GM12865 (cell line): ENCODE results near the gene CYB5A.

Source experiments
- DNase-seq: peaks from one replicate; pipeline ENCODE4 v3.0.0; 2010; ENCODE audit warnings: low read depth
- H3K4me3 ChIP-seq: 2 replicates; pipeline ENCODE4 v1.5.1; 2011; ENCODE audit warnings: mild to moderate bottlenecking, low read depth, low read length, control low read depth
- CTCF ChIP-seq: IDR thresholded peaks from 2 replicates; pipeline ENCODE4 v1.5.1; 2011; ENCODE audit warnings: low read length, control low read depth, low read depth, inconsistent platforms; ENCODE audit not compliant: insufficient read depth; ENCODE audit errors: missing control alignments

Gene CYB5A

GRCh38 chr18:74314759-74315463 is 23.1 kb upstream of the CYB5A start:
- TF ChIP-seq CTCF, result no peak

GRCh38 chr18:74311000-74311399 is 19.2 kb upstream of the CYB5A start:
- no peak overlapping the region for H3K4me3 ChIP-seq
- TF ChIP-seq CTCF, result no peak

More at GRCh38 chr18:74314759-74315463, 23.1 kb upstream of the CYB5A start:
- DNase-seq, result no peak
- H3K4me3 ChIP-seq, result no peak overlapping the region

GRCh38 chr18:74310411-74310810 is 18.6 kb upstream of the CYB5A start:
- H3K4me3 ChIP-seq, result no peak overlapping the region
- DNase-seq, result peak; percentile 35
- peak; percentile 25 for TF ChIP-seq CTCF

More at GRCh38 chr18:74311000-74311399, 19.2 kb upstream of the CYB5A start:
- no peak for DNase-seq

- no peak for DNase-seq
- no peak for TF ChIP-seq CTCF
- no peak overlapping the region for H3K4me3 ChIP-seq
Observed at GRCh38 chr18:74303936-74304335, 12.2 kb upstream of the CYB5A start.

- no peak overlapping the region for H3K4me3 ChIP-seq
- TF ChIP-seq CTCF, result no peak
- DNase-seq, result peak; percentile 23
Observed at GRCh38 chr18:74303306-74303705, 11.5 kb upstream of the CYB5A start.

- no peak overlapping the region for H3K4me3 ChIP-seq
- no peak for DNase-seq
- no peak for TF ChIP-seq CTCF
Observed at GRCh38 chr18:74299746-74300145, 8.0 kb upstream of the CYB5A start.

- DNase-seq, result no peak
- no peak for TF ChIP-seq CTCF
- H3K4me3 ChIP-seq, result no peak overlapping the region
Observed at GRCh38 chr18:74299162-74299561, 7.4 kb upstream of the CYB5A start.
